ENCODE data around the gene GCN1. TPM values are rescaled to one million over a fixed set of nuclear protein-coding genes. Genes with fewer than 3 reads are reported as not detected.

GCN1 gene
- total and polyA plus RNA-seq, 10 of the 15 experiments (the other 5 are each of a cell fraction or from before 2014, with no cell fraction given) = 10.8 to 150 (median 58.3) TPM

DNA sequence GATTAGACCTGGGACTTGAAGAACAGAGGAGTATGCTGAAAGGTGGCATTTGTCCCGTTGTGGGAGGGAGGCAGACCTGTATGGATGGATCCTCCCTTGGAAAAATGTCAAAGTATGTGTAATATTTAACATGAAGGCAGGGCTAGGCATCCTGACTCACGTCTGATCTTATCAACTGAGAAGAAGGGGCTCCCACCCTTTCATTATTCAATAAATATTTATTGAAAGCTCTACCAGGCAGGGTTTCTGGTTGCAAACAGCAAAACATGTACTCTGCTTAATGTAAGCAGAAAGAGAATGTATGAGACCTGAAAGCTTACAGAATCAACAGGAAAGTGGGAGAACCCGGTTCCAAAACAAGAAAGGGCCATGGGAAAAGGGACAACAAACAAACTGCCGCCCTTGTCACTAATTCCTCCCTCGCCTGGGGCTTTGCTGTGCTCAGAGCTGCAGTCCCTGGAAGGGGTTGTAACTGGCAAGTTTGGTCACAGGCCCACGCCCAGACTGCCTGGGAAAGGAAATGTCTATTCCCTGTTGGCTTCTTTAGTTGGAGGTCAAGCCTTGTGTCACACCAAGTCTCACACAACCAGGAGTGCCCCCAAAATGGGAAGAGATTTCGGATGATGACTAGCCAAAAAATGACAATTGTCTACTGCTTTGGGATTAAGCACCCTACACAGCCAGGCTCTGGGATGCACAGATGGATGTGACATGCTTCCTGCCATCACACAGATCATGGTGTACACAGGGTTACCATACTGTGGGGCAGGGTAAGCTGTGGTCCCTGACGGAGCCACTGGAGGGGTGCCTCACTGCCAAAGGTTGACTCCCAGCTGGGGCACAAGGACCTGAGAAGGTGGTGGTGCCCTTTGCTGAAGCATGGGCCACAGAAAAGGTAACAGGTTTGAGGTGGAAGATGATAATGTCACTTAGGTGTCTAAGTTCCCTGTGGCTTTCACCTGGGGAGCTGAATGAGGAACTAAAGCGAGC lies 114.8 kb downstream of the GCN1 start:
- in situ Hi-C loops (cut with MboI) = no loop called here
- ChIA-PET RAD21 (ENCODE audit: unreplicated experiment) (no interaction called here), CTCF (interaction anchor here (1.2 to 1.4 kb wide), 3 partner anchors 13 to 339 kb away, joined by 3 to 4 read pairs (median 3); partner anchors contain the start of gene RPLP0), SMC1A (ENCODE audit: uncharacterized antibody, unreplicated experiment) (interaction anchor here (1.2 kb wide), 1 partner anchor 11 kb away, joined by 3 read pairs; no protein-coding TSS in a partner anchor), POLR2A (no interaction called here)
- no peak for FAIRE-seq
- 49% methylated on average over 9 of the region's 9 CpGs for WGBS (ENCODE audit: insufficient coverage, insufficient replicate concordance, low lambda C conversion rate, missing lambda C conversion rate)
- H3K9ac ChIP-seq (ENCODE audit: control insufficient read depth, insufficient read depth, low read length) = no peak overlapping the region
- H3K4me3 ChIP-seq = no peak overlapping the region
- no peaks in the 10 kb centered on the region for H3K27me3 ChIP-seq (replicated peaks in 1 of 2; ENCODE audit: control insufficient read depth in 2 of 2, insufficient read depth in 2 of 2, low read length in 1 of 2)
- H3K9me3 ChIP-seq (replicated peaks; ENCODE audit: control insufficient read depth, insufficient read depth, low read length) = no peaks in the 10 kb centered on the region
- H3K36me3 ChIP-seq (ENCODE audit: control insufficient read depth in 2 of 2, insufficient read depth in 2 of 2, low read length in 1 of 2) = no peaks in the 10 kb centered on the region
- no peaks in the 10 kb centered on the region for H3K79me2 ChIP-seq (ENCODE audit: control insufficient read depth, insufficient read depth, low read length)
- no peaks in the 10 kb centered on the region for H3K4me1 ChIP-seq (ENCODE audit: control insufficient read depth, insufficient read depth, low read length)
- BruUV-seq (replicated peaks) = no TSS peak
- no peak for ATAC-seq
- H3K27ac ChIP-seq (ENCODE audit: control insufficient read depth, insufficient read depth) = no peak overlapping the region
- no peak overlapping the region for H2AFZ ChIP-seq (ENCODE audit: control insufficient read depth, low read depth, low read length)
- intact Hi-C loops (cut with micrococcal nuclease; ENCODE audit: unreplicated experiment) = loop anchor here (10.0 kb wide), 2 partner anchors 65 to 145 kb away; no protein-coding TSS in a partner anchor
- DNase-seq (ENCODE audit: low read depth, low spot score) = no peak
- TF ChIP-seq CBFB (IDR thresholded peaks at IDR 0.05; ENCODE audit: low read depth) = no peak
- TF ChIP-seq, protein P1, sequence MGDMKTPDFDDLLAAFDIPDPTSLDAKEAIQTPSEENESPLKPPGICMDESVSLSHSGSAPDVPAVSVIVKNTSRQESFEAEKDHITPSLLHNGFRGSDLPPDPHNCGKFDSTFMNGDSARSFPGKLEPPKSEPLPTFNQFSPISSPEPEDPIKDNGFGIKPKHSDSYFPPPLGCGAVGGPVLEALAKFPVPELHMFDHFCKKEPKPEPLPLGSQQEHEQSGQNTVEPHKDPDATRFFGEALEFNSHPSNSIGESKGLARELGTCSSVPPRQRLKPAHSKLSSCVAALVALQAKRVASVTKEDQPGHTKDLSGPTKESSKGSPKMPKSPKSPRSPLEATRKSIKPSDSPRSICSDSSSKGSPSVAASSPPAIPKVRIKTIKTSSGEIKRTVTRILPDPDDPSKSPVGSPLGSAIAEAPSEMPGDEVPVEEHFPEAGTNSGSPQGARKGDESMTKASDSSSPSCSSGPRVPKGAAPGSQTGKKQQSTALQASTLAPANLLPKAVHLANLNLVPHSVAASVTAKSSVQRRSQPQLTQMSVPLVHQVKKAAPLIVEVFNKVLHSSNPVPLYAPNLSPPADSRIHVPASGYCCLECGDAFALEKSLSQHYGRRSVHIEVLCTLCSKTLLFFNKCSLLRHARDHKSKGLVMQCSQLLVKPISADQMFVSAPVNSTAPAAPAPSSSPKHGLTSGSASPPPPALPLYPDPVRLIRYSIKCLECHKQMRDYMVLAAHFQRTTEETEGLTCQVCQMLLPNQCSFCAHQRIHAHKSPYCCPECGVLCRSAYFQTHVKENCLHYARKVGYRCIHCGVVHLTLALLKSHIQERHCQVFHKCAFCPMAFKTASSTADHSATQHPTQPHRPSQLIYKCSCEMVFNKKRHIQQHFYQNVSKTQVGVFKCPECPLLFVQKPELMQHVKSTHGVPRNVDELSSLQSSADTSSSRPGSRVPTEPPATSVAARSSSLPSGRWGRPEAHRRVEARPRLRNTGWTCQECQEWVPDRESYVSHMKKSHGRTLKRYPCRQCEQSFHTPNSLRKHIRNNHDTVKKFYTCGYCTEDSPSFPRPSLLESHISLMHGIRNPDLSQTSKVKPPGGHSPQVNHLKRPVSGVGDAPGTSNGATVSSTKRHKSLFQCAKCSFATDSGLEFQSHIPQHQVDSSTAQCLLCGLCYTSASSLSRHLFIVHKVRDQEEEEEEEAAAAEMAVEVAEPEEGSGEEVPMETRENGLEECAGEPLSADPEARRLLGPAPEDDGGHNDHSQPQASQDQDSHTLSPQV (IDR thresholded peaks at IDR 0.05) = no peak
- H3K4me2 ChIP-seq (ENCODE audit: control insufficient read depth, insufficient read depth) = no peak overlapping the region
- H4K20me1 ChIP-seq (ENCODE audit: control insufficient read depth, insufficient read depth) = no peaks in the 10 kb centered on the region
